HCT116 (cell line): ENCODE results near the gene ELF3. TPM values are rescaled to one million over a fixed set of nuclear protein-coding genes. Genes with fewer than 3 reads are reported as not detected.

Source experiments
- ATAC-seq: fragments of 200-7000 bp; cut with Tn5 transposase; 2 replicates; pipeline ENCODE4 v1.9.1; 2020; ENCODE audit warnings: mild to moderate bottlenecking, moderate library complexity
- Bru-seq: library from RNA; stranded (reverse); fragments of 400-500 nt; gene quantifications from one replicate; lab custom pipeline; 2021; lab: Mats Ljungman, UMichigan
- BruChase-seq, 2 experiments: library from RNA; stranded (reverse); fragments of 400-500 nt; gene quantifications; one replicate each; lab custom pipeline; 2021; lab: Mats Ljungman, UMichigan
- BruUV-seq: library from RNA; stranded (reverse); fragments of 400-500 nt; replicated peaks from 2 replicates; lab custom pipeline; 2021; lab: Mats Ljungman, UMichigan
- CTCF ChIA-PET: fragments of 300-600 bp; sonication (Branson Sonifier 250); formaldehyde crosslinking; loops from one replicate; lab custom pipeline; 2021; ENCODE audit warnings: antibody characterized with exemption; lab: Charles Lee
- POLR2A ChIA-PET: fragments of 300-600, 350-600 bp; sonication (Branson Sonifier 250); formaldehyde crosslinking; loops from one replicate; lab custom pipeline; 2021; ENCODE audit warnings: antibody characterized with exemption; lab: Charles Lee
- RAD21 ChIA-PET, 2 experiments: fragments of 300-600 bp; sonication (Branson Sonifier 250); formaldehyde crosslinking; loops; one replicate each; lab custom pipeline; 2023; ENCODE audit warnings: low total read pairs in 2 of 2; ENCODE audit not compliant: uncharacterized antibody in 2 of 2, unreplicated experiment in 2 of 2, low non-redundant PET in 1 of 2; lab: Charles Lee
- DNase-seq: peaks from one replicate; pipeline ENCODE4 v3.0.0-alpha.2; 2010; ENCODE audit warnings: low read depth, low spot score
- H2AFZ ChIP-seq: fragments of 200-600 bp; shearing (Covaris generic), sonication (generic); 2 replicates; pipeline ENCODE4 v1.6.1; 2017; ENCODE audit warnings: low read depth, mixed run types, mixed read lengths, antibody characterized with exemption, low read length; ENCODE audit not compliant: poor library complexity, severe bottlenecking
- H3K27ac ChIP-seq: 2 replicates; pipeline ENCODE4 v1.5.1; 2012; ENCODE audit warnings: low read depth, low read length
- H3K27me3 ChIP-seq: fragments of 200-600 bp; sonication (generic); 2 replicates; pipeline ENCODE4 v1.6.1; 2016; ENCODE audit warnings: mixed run types, low read length, mixed read lengths; ENCODE audit not compliant: insufficient read depth
- H3K36me3 ChIP-seq, 2 experiments: fragments of 200-500 bp in 1 of 2; fragments of 200-600 bp in 1 of 2; sonication (Bioruptor generic) in 1 of 2; sonication (generic) in 1 of 2; 2 replicates each; pipeline versions ENCODE4 v1.5.1 to v1.6.1; 2014 to 2016; ENCODE audit warnings: low read length in 2 of 2, inconsistent platforms in 1 of 2, mixed read lengths in 1 of 2, mixed run types in 1 of 2; ENCODE audit not compliant: insufficient read depth in 2 of 2, control insufficient read depth in 1 of 2
- H3K4me1 ChIP-seq, 2 experiments: fragments of 200-600 bp in 1 of 2; sonication (generic) in 1 of 2; 2 replicates each; pipeline versions ENCODE4 v1.5.1 to v1.6.1; 2012 to 2017; ENCODE audit warnings: low read length in 2 of 2, inconsistent platforms in 1 of 2, mild to moderate bottlenecking in 1 of 2, mixed read lengths in 1 of 2, mixed run types in 1 of 2, moderate library complexity in 1 of 2; ENCODE audit not compliant: insufficient read depth in 2 of 2, control insufficient read depth in 1 of 2
- H3K4me2 ChIP-seq: fragments of 200-600 bp; sonication (generic); 2 replicates; pipeline ENCODE4 v1.6.1; 2017; ENCODE audit warnings: mixed run types, low read length, mixed read lengths
- H3K4me3 ChIP-seq, 2 experiments: fragments of 200-600 bp in 1 of 2; sonication (generic) in 1 of 2; replicated peaks in 1 of 2; 2 replicates each; pipeline ENCODE4 v1.5.1; 2011 to 2016; ENCODE audit warnings: low read length in 2 of 2, control low read depth in 1 of 2, low read depth in 1 of 2, mild to moderate bottlenecking in 1 of 2, mixed read lengths in 1 of 2, mixed run types in 1 of 2
- H3K79me2 ChIP-seq: fragments of 200-600 bp; sonication (generic); 2 replicates; pipeline ENCODE4 v1.6.1; 2017; ENCODE audit warnings: mild to moderate bottlenecking, mixed run types, low read length, moderate library complexity, mixed read lengths; ENCODE audit not compliant: insufficient read depth
- H3K9ac ChIP-seq: fragments of 200-600 bp; sonication (generic); 2 replicates; pipeline ENCODE4 v1.6.1; 2016; ENCODE audit warnings: low read length, mixed read lengths
- H3K9me2 ChIP-seq: fragments of 200-600 bp; sonication (generic), shearing (Covaris generic); 2 replicates; pipeline ENCODE4 v1.6.1; 2017; ENCODE audit warnings: mixed run types, mild to moderate bottlenecking, moderate library complexity; ENCODE audit not compliant: insufficient read depth
- H3K9me3 ChIP-seq, 2 experiments: fragments of 200-500 bp in 1 of 2; fragments of 200-600 bp in 1 of 2; sonication (Bioruptor generic) in 1 of 2; sonication (generic) in 1 of 2; 2 replicates each; pipeline ENCODE4 v1.6.1; 2014 to 2017; ENCODE audit warnings: low read length in 2 of 2, mixed read lengths in 2 of 2, inconsistent platforms in 1 of 2, low read depth in 1 of 2, mild to moderate bottlenecking in 1 of 2, mixed run types in 1 of 2, moderate library complexity in 1 of 2; ENCODE audit not compliant: control insufficient read depth in 1 of 2, insufficient read depth in 1 of 2
- H4K20me1 ChIP-seq: fragments of 200-600 bp; sonication (generic), shearing (Covaris generic); 2 replicates; pipeline ENCODE4 v1.6.1; 2017; ENCODE audit warnings: mixed run types, mild to moderate bottlenecking, moderate library complexity; ENCODE audit not compliant: insufficient read depth
- CBX3 ChIP-seq: IDR thresholded peaks from 2 replicates; pipeline ENCODE4 v1.6.1; 2012; ENCODE audit warnings: low read depth
- CEBPB ChIP-seq: IDR thresholded peaks from 2 replicates; pipeline ENCODE4 v1.6.1; 2012; ENCODE audit warnings: low read depth
- EGR1 ChIP-seq: IDR thresholded peaks from 2 replicates; pipeline ENCODE4 v1.6.1; 2012; ENCODE audit warnings: low read depth
- ELF1 ChIP-seq: IDR thresholded peaks from 2 replicates; pipeline ENCODE4 v1.6.1; 2012; ENCODE audit warnings: low read depth, borderline replicate concordance
- EZH2phosphoT487 ChIP-seq: fragments of 200-600 bp; IDR thresholded peaks from 2 replicates; pipeline ENCODE4 v1.6.1; 2018; ENCODE audit warnings: antibody characterized with exemption, borderline replicate concordance
- FOSL1 ChIP-seq: IDR thresholded peaks from 2 replicates; pipeline ENCODE4 v1.6.1; 2012; ENCODE audit warnings: low read depth
- JUND ChIP-seq: IDR thresholded peaks from 2 replicates; pipeline ENCODE4 v1.6.1; 2012
- POLR2A ChIP-seq: IDR thresholded peaks from 2 replicates; pipeline ENCODE4 v1.7.0; 2011; ENCODE audit warnings: borderline replicate concordance; ENCODE audit not compliant: insufficient read depth, insufficient read length; ENCODE audit errors: extremely low read depth
- POLR2AphosphoS5 ChIP-seq: IDR thresholded peaks from 2 replicates; pipeline ENCODE4 v1.6.1; 2011; ENCODE audit warnings: mild to moderate bottlenecking, low read depth, low read length, moderate library complexity
- RAD21 ChIP-seq: IDR thresholded peaks from 2 replicates; pipeline ENCODE4 v1.6.1; 2012; ENCODE audit warnings: low read depth, mild to moderate bottlenecking
- REST ChIP-seq: IDR thresholded peaks from 2 replicates; pipeline ENCODE4 v1.6.1; 2012; ENCODE audit warnings: low read depth
- SIN3A ChIP-seq: IDR thresholded peaks from 2 replicates; pipeline ENCODE4 v1.6.1; 2012; ENCODE audit warnings: low read depth
- SP1 ChIP-seq: IDR thresholded peaks from 2 replicates; pipeline ENCODE4 v1.6.1; 2012; ENCODE audit warnings: low read depth
- SRF ChIP-seq: IDR thresholded peaks from 2 replicates; pipeline ENCODE4 v1.6.1; 2012; ENCODE audit warnings: low read depth
- YY1 ChIP-seq: IDR thresholded peaks from 2 replicates; pipeline ENCODE4 v1.6.1; 2011; ENCODE audit warnings: low read length, low read depth, moderate library complexity, mild to moderate bottlenecking; ENCODE audit not compliant: insufficient replicate concordance; ENCODE audit errors: extremely low read depth
- ZBTB33 ChIP-seq: IDR thresholded peaks from 2 replicates; pipeline ENCODE4 v1.6.1; 2011; ENCODE audit warnings: mild to moderate bottlenecking, low read length, moderate library complexity; ENCODE audit not compliant: insufficient replicate concordance; ENCODE audit errors: extremely low read depth
- ZFX ChIP-seq: fragments of 450-650 bp; IDR thresholded peaks from 2 replicates; pipeline ENCODE4 v1.6.1; 2017
- ZNF274 ChIP-seq: fragments of 200-500 bp; sonication (Bioruptor generic); IDR thresholded peaks from 2 replicates; pipeline ENCODE4 v1.6.1; 2014; ENCODE audit warnings: mild to moderate bottlenecking, low read depth, low read length, inconsistent platforms
- intact Hi-C: fragments of 100-400 bp; cut with micrococcal nuclease; formaldehyde crosslinking; loops from 2 replicates; pipeline ENCODE4 v1.10.0; 2022
- long read RNA-seq: library from polyadenylated mRNA; unstranded; transcript quantifications from one replicate; pipeline ENCODE4 v2.0.0, GENCODE V29; 2021; ENCODE audit not compliant: unreplicated experiment
- polyA plus RNA-seq: library from polyadenylated mRNA; unstranded; fragments of >200 nt; gene quantifications from 2 replicates; pipeline ENCODE4 v1.2.1, GENCODE V29; 2012; ENCODE audit warnings: missing spikeins
- total RNA-seq: library from RNA; stranded (reverse); gene quantifications from one replicate; pipeline ENCODE4 v1.2.1, GENCODE V29; 2021; ENCODE audit not compliant: unreplicated experiment
- TF ChIP-seq, protein P1 (sequence below): IDR thresholded peaks from 2 replicates; pipeline ENCODE4 v1.6.1; 2012
- TF ChIP-seq, protein P2 (sequence below): IDR thresholded peaks from 2 replicates; pipeline ENCODE4 v1.6.1; 2012

The ELF3 gene
- total RNA-seq (200 TPM), Bru-seq, nascent RNA (percentile 87 among the genes with signal in this experiment), BruChase-seq, experiment 1, labeled RNA remaining after a 6-hour chase (percentile 80 among the genes with signal in this experiment), BruChase-seq, experiment 2, labeled RNA remaining after a 2-hour chase (percentile 96 among the genes with signal in this experiment)
- 284 and 412 TPM in 2 replicates for polyA plus RNA-seq
- long read RNA-seq, full-length matches to known transcripts: 215 of 268 reads
- long read RNA-seq, partial matches to known transcripts: 30 of 268 reads
- long read RNA-seq, other reads (novel, unspliced or antisense): 23 of 268 reads

DNA sequence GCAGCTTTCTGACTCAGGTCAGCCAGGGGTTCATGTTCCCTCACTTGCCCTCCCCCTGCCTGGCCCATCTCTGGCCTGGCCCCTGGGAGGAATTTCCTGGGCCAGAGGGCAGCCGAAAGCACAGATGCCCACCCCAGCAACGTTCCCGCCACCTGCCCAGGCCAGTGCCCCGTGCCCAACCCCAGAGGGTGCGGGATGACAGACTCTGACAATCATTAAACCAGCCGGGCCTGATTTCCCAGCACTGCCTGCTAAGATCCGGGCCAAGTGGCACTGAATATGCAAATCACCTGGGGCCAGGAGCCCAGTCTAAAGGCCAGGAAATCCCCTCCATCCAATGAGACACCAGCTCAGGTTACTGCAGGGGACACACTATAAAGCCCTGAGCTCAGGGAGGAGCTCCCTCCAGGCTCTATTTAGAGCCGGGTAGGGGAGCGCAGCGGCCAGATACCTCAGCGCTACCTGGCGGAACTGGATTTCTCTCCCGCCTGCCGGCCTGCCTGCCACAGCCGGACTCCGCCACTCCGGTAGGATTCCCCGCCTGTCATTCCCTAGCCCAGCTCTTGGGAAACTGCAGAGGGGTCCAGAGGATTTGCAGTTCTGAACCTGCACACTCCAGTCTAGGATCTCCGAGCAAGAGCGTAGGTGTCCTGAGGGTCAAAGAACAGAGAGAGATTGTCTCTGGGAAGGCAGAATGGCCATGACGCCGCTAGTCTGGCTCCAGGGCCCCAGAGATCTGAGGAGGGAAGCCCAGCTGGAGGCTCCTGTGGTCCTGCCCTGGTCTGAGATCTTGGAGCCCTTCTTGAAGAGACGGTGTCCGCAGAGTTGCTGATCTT, at the start of gene ELF3:
ELF3 (plus strand) TSS at position 408 of the 836 bp plus-strand sequence. CDS start 550 bp downstream, outside the sequence.
- POLR2A ChIA-PET: interaction anchor here (0.6 to 9.2 kb wide), 48 partner anchors 9 to 562 kb away, joined by 3 to 174 read pairs (median 6); partner anchors contain the start of gene CSRP1
- peaks cover 39% of the 10 kb centered on the region for H3K79me2 ChIP-seq
- peaks cover 7 to 30% of the 10 kb centered on the region in 2 experiments for H3K36me3 ChIP-seq
- H2AFZ ChIP-seq: no peak within 1 kb of the TSS
- CTCF ChIA-PET: interaction anchor here (0.6 to 7.1 kb wide), 16 partner anchors 10 to 1105 kb away, joined by 3 to 106 read pairs (median 5); partner anchors contain the start of genes GPR37L1 and RNPEP
- peak; percentile 98 for DNase-seq
- peak within 1 kb of the TSS; percentile 74 for H3K27ac ChIP-seq
- H3K4me3 ChIP-seq: peak within 1 kb of the TSS; percentile 90 to 93
- no peaks in the 10 kb centered on the region for H3K9me2 ChIP-seq
- peak within 1 kb of the TSS; percentile 92 for H3K9ac ChIP-seq
- H3K27me3 ChIP-seq: no peaks in the 10 kb centered on the region
- no peaks in the 10 kb centered on the region for H4K20me1 ChIP-seq
- H3K9me3 ChIP-seq: no peaks in the 10 kb centered on the region
- peak within 1 kb of the TSS; percentile 99 for H3K4me2 ChIP-seq
- peaks cover 68 to 100% of the 10 kb centered on the region in 2 experiments for H3K4me1 ChIP-seq
- TSS peak; percentile 68 for BruUV-seq
- ATAC-seq: peak; percentile 79
- RAD21 ChIA-PET: interaction anchor here (0.5 to 1.6 kb wide), 13 partner anchors 11 to 114 kb away, joined by 3 to 8 read pairs (median 4); no protein-coding TSS in a partner anchor
- intact Hi-C loops: loop anchor here (1.0 kb wide), 2 partner anchors 8 to 81 kb away; no protein-coding TSS in a partner anchor
- peak; percentile 100 for TF ChIP-seq POLR2AphosphoS5
- no peak for TF ChIP-seq CBX3
- no peak for TF ChIP-seq EGR1
- TF ChIP-seq SP1: no peak
- peak; percentile 78 for TF ChIP-seq POLR2A
- TF ChIP-seq ZFX: no peak
- TF ChIP-seq RAD21: no peak
- TF ChIP-seq SRF: no peak
- no peak for TF ChIP-seq JUND
- no peak for TF ChIP-seq CEBPB
- TF ChIP-seq YY1: peak; percentile 13
- no peak for TF ChIP-seq ZNF274
- TF ChIP-seq EZH2phosphoT487: no peak
- TF ChIP-seq, protein P1, sequence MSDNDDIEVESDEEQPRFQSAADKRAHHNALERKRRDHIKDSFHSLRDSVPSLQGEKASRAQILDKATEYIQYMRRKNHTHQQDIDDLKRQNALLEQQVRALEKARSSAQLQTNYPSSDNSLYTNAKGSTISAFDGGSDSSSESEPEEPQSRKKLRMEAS: no peak
- TF ChIP-seq, protein P2, sequence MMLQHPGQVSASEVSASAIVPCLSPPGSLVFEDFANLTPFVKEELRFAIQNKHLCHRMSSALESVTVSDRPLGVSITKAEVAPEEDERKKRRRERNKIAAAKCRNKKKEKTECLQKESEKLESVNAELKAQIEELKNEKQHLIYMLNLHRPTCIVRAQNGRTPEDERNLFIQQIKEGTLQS: no peak
- no peak for TF ChIP-seq FOSL1
- peak; percentile 32 for TF ChIP-seq ZBTB33
- no peak for TF ChIP-seq REST
- no peak for TF ChIP-seq ELF1
- TF ChIP-seq SIN3A: no peak
